GM20431 (cell line): Measurements from ENCODE around the gene PLXDC2.

ENCODE experiments used
- in situ Hi-C: fragments of 300-500 bp; cut with MseI, MboI; formaldehyde crosslinking; loops from one replicate; pipeline ENCODE4 v1.15.0; 2020; ENCODE audit warnings: low sequenced_read_pairs; ENCODE audit not compliant: unreplicated experiment

Gene PLXDC2

DNA sequence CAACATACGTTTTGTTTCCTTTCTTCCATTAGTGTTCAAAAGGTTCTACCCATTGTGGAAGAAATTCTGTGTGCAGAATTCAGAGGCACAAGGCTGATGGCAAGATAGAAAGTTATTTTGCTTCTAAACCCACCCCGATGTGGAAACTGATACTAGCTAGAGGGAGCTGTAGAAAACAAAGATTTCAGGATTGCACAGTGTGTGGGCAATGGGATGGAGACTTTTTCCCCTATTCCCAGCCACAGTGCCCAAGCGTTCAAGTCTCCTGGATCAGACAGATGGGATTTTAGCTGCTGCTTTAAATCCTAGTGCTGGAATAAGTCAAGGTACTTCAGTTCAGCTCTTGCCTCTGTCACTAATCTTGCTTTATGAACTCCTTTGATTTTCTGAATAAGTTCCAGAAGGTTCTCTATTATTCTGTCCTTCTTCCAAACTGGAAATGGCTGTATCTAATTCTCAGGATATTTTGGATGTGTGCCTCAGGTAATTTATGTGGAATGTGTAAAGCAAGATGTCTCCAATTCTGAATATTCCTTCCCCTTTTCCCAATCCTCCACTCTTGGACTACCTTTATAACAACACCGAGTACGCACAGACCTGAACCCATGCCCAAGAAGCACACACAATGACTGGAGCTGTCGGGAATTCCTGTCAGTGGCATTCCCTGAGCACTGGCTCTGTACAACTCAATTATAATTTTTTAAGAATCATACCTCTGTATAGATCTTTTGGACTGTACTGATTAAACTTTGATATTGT, 473.0 kb downstream of the PLXDC2 start:
- in situ Hi-C loops, result no loop called here

DNA sequence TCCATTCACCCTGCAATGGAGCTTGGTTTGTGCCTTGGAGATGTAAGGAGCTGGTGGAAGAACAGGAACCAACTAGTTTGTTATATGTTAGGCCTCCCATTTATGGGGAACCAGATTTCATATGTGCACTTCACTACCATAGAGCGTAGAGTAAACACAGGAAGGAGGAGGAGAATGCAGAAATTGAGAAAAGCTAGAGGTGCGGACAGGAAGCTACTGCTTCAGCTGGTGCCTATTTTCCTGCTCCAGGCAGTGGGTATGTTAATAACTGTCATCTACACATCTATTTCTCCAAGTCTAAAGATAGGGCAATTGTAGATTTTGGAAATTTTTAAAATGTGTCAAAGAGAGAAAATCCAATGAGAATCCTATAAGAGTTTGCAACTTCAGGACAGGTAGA, 482.2 kb downstream of the PLXDC2 start:
- in situ Hi-C loops, result no loop called here

DNA sequence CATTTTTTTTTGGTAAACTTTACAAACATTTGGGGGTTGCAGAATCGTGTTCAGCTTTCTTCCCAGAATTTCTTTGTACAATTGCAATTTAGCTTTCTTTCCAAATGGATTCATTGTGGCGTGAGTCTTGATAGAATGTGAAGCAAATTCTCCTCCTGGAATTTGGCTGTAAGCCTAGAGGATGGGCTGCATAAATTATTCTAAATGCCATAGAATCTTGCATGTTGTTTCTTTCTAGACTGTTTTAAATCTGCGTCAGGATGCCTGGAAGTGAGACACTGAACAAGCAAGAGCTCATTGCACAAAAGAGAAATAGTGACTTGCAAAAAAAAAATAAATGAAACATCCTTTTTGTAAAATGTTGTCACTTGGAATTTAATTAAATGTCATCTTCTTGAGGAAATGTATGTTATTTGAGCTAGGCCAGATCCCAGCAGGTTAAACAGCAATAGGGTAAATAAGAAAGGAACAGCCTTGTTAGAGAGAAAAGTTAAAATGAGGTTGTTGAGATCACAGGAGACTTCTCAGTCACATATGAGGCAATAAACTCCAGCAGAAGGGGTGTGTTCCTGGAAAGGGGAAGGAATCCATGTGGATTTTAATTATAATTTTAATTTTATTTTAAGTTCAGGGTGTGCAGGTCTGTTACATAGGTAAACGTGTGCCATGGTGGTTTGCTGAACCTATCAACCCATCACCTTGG, 483.0 kb downstream of the PLXDC2 start:
- in situ Hi-C loops, result no loop called here

DNA sequence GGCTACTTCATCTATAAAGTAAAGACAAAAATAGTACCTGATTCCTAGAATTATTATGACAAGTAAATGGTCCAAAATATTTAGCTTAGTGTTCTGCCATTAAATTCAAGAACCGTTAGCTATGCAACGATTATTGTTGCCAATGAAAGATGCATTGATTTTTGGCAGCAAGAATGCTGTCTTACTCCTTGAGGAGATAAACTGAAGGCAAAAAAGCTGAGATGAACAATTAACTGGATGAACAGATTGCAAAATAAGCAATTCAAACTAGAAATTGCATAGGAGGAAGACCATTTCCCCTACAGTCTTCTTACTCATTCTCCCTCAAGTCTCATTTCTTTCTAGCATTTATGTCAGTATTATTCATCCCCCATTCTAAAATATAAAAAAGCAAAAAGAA, 484.5 kb downstream of the PLXDC2 start:
- in situ Hi-C loops, result no loop called here

DNA sequence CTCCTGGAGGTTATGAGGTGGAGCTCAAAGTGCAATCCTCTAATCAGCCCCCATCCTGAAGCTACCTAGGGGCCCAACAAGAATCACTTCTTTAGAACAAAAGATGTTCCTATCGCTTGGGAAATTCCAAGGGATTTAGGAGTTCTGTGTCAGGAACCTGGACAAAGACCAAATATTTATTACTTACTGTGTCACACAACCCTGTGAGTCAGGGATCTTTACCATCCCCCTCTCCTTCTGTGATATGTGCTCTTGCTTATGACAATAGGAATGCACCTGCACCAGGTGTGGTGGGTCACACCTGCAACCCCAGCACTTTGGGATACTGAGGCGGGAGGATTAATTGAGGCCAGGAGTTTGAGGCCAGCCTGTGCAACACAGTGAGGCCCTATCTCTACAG, 485.8 kb downstream of the PLXDC2 start:
- in situ Hi-C loops, result no loop called here

DNA sequence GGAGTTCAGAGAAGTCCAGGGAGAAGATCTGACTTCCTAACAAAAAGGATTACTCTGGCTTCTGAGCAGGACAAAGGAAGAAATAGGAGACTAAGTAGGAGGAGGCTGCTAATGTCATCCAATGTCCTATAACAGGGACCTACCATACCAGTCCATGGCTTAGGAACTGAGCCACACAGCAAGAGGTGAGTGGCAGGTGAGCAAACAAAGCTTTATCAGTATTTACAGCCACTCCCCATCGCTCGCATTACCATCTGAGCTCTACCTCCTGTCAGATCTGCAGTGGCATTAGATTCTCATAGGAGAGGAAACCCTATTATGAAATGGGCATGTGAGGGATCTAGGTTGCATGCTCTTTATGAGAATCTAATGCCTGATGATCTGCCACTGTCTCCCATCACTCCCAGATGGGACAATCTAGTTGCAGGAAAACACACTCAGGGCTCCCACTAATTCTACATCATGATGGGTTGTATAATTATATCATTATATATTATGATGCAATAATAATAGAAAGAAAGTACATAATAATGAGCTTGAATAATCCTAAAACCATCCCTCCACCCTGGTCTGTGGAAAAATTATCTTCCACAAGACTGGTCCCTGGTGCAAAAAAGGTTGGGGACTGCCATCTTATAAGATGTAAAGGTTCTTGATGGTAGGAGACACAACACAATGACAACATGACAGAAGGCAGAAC, 487.4 kb downstream of the PLXDC2 start:
- in situ Hi-C loops, result no loop called here

DNA sequence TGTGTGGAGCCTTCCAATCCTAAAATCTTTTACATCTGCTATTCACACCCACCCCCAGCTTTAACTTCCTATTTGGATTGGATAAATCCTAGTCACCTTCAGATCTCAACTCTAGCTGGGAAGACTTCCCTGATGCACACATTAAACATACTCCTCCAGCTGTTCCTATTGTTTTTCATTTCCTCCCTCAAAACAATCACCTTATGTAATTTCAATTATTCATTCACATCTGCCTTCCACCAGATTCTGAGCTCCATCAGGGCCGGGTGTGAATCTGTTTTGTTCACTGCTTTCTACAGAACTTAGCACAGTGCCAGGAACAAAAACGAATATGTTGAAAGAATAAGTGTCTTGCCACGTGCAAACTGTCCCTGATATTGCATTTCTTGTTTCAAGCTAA, 497.4 kb downstream of the PLXDC2 start:
- in situ Hi-C loops, result no loop called here

DNA sequence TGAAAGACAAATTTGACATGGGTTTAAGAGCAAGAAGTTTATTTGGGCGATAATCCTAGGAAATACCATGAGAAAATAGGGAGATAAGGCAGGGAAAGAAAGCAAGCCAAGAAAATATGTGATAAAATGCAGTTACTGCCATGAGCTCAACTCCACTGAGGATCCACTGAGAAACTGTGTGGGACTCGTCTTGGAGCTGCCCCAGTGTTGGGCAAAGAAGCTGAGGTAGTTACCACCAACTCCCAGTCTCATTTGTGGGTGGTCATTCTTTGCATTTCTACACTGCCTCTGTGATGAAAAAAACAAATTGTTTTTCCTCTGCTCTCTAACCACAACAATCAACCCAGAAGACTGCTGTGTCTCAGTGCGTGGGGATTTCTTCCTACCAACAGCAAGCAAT, 498.2 kb downstream of the PLXDC2 start:
- in situ Hi-C loops, result no loop called here

DNA sequence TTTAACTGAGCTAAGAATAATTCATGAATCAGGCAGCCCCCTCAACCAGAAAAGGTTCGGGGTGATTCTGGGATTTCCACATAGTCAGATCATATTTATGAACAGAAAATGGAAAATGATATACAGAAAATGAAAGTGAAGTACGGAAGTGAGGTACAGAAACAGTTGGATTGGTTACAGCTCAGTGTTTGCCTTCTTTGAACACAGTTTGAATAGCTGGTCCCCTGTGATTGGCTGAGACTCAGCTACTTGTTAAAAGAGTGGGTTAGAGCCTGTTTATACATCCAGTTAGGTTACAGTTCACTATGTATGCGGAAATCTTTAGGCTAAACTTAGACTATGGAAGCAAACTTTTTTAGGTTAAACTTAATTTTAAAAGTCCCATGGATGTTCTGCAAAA, 511.7 kb downstream of the PLXDC2 start:
- in situ Hi-C loops, result no loop called here

DNA sequence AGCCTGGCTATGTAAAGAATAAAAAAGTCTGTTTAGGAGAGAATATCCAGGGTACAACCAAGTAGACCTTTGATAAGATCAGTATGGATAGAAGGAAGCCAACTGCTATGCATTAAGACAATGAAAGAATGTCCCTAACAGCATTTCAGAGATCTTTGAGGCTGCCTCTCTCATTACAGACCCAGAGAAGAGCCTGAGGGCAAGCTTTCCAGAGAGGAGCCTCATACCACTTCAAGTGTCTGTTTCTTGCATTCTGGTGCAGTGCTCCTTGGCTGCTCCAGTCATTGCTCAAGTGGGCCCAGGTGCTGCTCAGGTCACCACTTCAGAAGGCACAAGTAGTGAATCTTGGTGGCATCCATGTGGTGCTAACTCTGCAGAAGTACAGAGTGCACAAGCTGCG, 514.0 kb downstream of the PLXDC2 start:
- in situ Hi-C loops, result no loop called here

DNA sequence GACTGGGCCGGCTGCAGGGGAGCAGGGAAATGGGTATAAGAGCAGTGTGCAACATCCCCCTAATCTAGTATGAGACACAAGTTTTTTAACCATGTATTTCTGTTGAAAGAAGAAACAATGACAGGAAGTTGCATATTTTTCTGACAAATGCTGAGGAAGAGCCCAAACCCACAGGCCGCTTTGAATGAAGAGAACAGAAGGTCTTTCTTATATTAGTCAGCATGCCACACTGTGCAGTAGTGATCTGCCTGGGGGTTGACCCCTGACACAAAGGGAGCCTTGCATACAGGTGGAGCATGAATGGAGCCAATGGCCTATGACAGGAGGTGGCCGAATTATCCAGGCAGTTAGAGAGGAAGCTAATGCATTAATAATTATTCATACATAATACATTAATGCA, 518.3 kb downstream of the PLXDC2 start:
- in situ Hi-C loops, result no loop called here
